A673 (cell line): ENCODE measurements around the gene LDHAL6B. TPM values are rescaled to one million over a fixed set of nuclear protein-coding genes. Genes with fewer than 3 reads are reported as not detected.

Experiments
- BruUV-seq: library from RNA; stranded (reverse); fragments of 400-500 nt; replicated peaks from 2 replicates; lab custom pipeline; 2021; lab: Mats Ljungman, UMichigan
- CTCF ChIA-PET: fragments of 300-600 bp; sonication (Branson Sonifier 250); formaldehyde crosslinking; loops from one replicate; lab custom pipeline; 2022; ENCODE audit warnings: antibody characterized with exemption; lab: Charles Lee
- POLR2A ChIA-PET: fragments of 300-600 bp; sonication (Branson Sonifier 250); formaldehyde crosslinking; loops from one replicate; lab custom pipeline; 2022; ENCODE audit warnings: antibody characterized with exemption; ENCODE audit not compliant: low non-redundant PET; lab: Charles Lee
- DNase-seq: peaks from one replicate; pipeline ENCODE4 v3.0.0-alpha.2; 2015; ENCODE audit warnings: low spot score
- H3K27ac ChIP-seq: fragments of 200-600 bp; sonication (generic); 2 replicates; pipeline ENCODE4 v1.5.1; 2016; ENCODE audit warnings: mixed run types, low read depth, mild to moderate bottlenecking, mixed read lengths, antibody characterized with exemption, low read length; ENCODE audit not compliant: poor library complexity, severe bottlenecking
- H3K27me3 ChIP-seq: fragments of 200-600 bp; sonication (generic); replicated peaks from 2 replicates; pipeline ENCODE4 v1.6.1; 2017; ENCODE audit warnings: mixed run types, low read depth, mild to moderate bottlenecking, mixed read lengths, antibody characterized with exemption, low read length; ENCODE audit not compliant: insufficient read depth, poor library complexity
- H3K36me3 ChIP-seq: fragments of 200-600 bp; sonication (generic); 2 replicates; pipeline ENCODE4 v1.6.1; 2016; ENCODE audit warnings: mixed run types, mild to moderate bottlenecking, mixed read lengths, antibody characterized with exemption, low read length; ENCODE audit not compliant: insufficient read depth, poor library complexity, severe bottlenecking
- H3K4me1 ChIP-seq: fragments of 200-600 bp; sonication (generic); 2 replicates; pipeline ENCODE4 v1.6.1; 2017; ENCODE audit warnings: mixed run types, mild to moderate bottlenecking, mixed read lengths, antibody characterized with exemption, low read length; ENCODE audit not compliant: insufficient read depth, poor library complexity, severe bottlenecking
- H3K4me3 ChIP-seq: fragments of 200-600 bp; sonication (generic); 2 replicates; pipeline ENCODE4 v1.5.1; 2016; ENCODE audit warnings: low read depth, mixed run types, mild to moderate bottlenecking, mixed read lengths, low read length; ENCODE audit not compliant: poor library complexity, severe bottlenecking
- H3K9me3 ChIP-seq: fragments of 200-600 bp; sonication (generic); 2 replicates; pipeline ENCODE4 v1.6.1; 2016; ENCODE audit warnings: mixed run types, low read depth, mild to moderate bottlenecking, mixed read lengths, antibody characterized with exemption, low read length; ENCODE audit not compliant: poor library complexity, severe bottlenecking
- CTCF ChIP-seq: fragments of 300-800, 200-600 bp; sonication (generic); conservative IDR thresholded peaks from 2 replicates; pipeline ENCODE4 v1.5.1; 2017; ENCODE audit warnings: low read depth, mild to moderate bottlenecking, antibody characterized with exemption, low read length, moderate library complexity, mixed read lengths
- EZH2 ChIP-seq: fragments of 200-600 bp; sonication (generic); IDR thresholded peaks from 2 replicates; pipeline ENCODE4 v1.6.1; 2017; ENCODE audit warnings: borderline replicate concordance, low read depth, mild to moderate bottlenecking, mixed read lengths, antibody characterized with exemption, low read length; ENCODE audit not compliant: poor library complexity, severe bottlenecking
- intact Hi-C: fragments of 100-400 bp; cut with micrococcal nuclease; formaldehyde crosslinking; loops from one replicate; pipeline ENCODE4 v1.10.0; 2022; ENCODE audit not compliant: unreplicated experiment
- total RNA-seq: library from RNA; stranded (reverse); gene quantifications from 2 replicates; pipeline ENCODE4 v1.2.3, GENCODE V29; 2021

The LDHAL6B gene
- total RNA-seq, 1 experiment from 2014 or later: not detected

- BruUV-seq: no TSS peak
- DNase-seq: no peak
- no peaks in the 10 kb centered on the region for H3K4me1 ChIP-seq
- ChIA-PET POLR2A (interaction anchor here (0.5 kb wide), 1 partner anchor 389 kb away, joined by 3 read pairs; no protein-coding TSS in a partner anchor), CTCF (interaction anchor here (0.6 kb wide), 1 partner anchor 137 kb away, joined by 3 read pairs; no protein-coding TSS in a partner anchor)
- no peaks in the 10 kb centered on the region for H3K27me3 ChIP-seq
- no peaks in the 10 kb centered on the region for H3K36me3 ChIP-seq
- intact Hi-C loops: no loop called here
- no peak overlapping the region for H3K4me3 ChIP-seq
- H3K9me3 ChIP-seq: no peaks in the 10 kb centered on the region
- no peak overlapping the region for H3K27ac ChIP-seq
- TF ChIP-seq CTCF (no peak), EZH2 (no peak)
Measured at GRCh38 chr15:59243622-59244021, 37.0 kb downstream of the LDHAL6B start.

- POLR2A ChIA-PET: no interaction called here
- CTCF ChIA-PET: no interaction called here
- no TSS peak for BruUV-seq
Measured at GRCh38 chr15:59244337-59244736, 37.7 kb downstream of the LDHAL6B start.

GRCh38 chr15:59245559-59245958, 38.9 kb downstream of the LDHAL6B start:
- H3K27me3 ChIP-seq: no peaks in the 10 kb centered on the region
- no peaks in the 10 kb centered on the region for H3K9me3 ChIP-seq
- ChIA-PET POLR2A (no interaction called here), CTCF (interaction anchor here (1.0 kb wide), 1 partner anchor 248 kb away, joined by 3 read pairs; no protein-coding TSS in a partner anchor)
- H3K36me3 ChIP-seq: no peaks in the 10 kb centered on the region
- intact Hi-C loops: no loop called here
- H3K4me1 ChIP-seq: no peaks in the 10 kb centered on the region
- no TSS peak for BruUV-seq
- no peak for TF ChIP-seq CTCF
- TF ChIP-seq EZH2: no peak
- H3K4me3 ChIP-seq: no peak overlapping the region
- no peak overlapping the region for H3K27ac ChIP-seq
- no peak for DNase-seq

More at GRCh38 chr15:59244337-59244736, 37.7 kb downstream of the LDHAL6B start:
- H3K27ac ChIP-seq: no peak overlapping the region
- no peaks in the 10 kb centered on the region for H3K4me1 ChIP-seq
- no peaks in the 10 kb centered on the region for H3K27me3 ChIP-seq
- H3K36me3 ChIP-seq: no peaks in the 10 kb centered on the region
- no peak for DNase-seq
- TF ChIP-seq EZH2 (no peak), CTCF (no peak)
- H3K9me3 ChIP-seq: no peaks in the 10 kb centered on the region
- intact Hi-C loops: no loop called here
- no peak overlapping the region for H3K4me3 ChIP-seq
